Measurements from ENCODE around the gene ASB1.

Gene ASB1

GRCh38 chr2:238498188-238498587, 71.5 kb downstream of the ASB1 start:
- DNase-seq, result no peak

DNA sequence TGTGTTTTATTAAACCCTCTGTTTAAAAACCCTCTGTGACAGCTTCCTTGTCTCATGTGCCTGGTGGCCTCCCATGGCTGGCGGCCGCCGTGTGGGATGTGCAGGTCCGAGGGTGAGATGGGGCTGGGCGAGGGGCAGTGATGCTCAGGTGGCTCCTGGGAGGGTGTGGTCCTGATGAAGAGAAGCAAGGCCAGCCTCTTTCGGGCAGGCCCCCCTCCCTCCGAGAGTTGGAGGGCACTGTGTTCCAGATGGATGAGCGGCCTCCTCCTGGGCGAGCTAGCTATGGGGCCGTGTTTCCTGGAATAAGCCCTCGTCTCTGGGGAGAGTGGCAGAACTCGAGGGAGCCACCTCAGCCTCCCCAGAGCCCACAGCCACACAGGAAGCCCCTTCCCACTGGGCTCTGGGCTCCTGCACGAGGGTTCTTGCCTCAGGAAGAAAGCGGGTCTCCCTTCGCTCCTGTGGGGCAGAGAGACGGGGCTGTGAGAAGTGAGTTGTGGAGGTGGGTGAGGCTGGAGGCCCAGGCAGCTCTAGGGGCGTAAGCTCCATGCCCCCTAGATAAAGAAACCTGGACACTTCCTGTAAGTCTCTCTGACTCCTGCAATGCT, 72.1 kb downstream of the ASB1 start:
- DNase-seq, result no peak

- no peak for DNase-seq
Measured at GRCh38 chr2:238499731-238500580, 73.2 kb downstream of the ASB1 start.

- DNase-seq, result no peak
Measured at GRCh38 chr2:238501311-238501710, 74.6 kb downstream of the ASB1 start.

Data from stimulated activated naive CD4-positive, alpha-beta T cell (primary cell).